GM23338 (cell line): ENCODE data around the gene RASA3. TPM values are rescaled to one million over a fixed set of nuclear protein-coding genes. Genes with fewer than 3 reads are reported as not detected.
"Not testable (repeated sequence)": the region's sequence is repeated elsewhere in the genome, so short reads cannot be mapped to it uniquely, and the experiment has no call there.

Source experiments
- ATAC-seq: fragments of 200-7000 bp; cut with Tn5 transposase; 3 replicates; pipeline ENCODE4 v1.9.1; 2020
- DNase-seq: peaks from one replicate; pipeline ENCODE4 v3.0.0-alpha.2; 2015; ENCODE audit warnings: low spot score
- H2AFZ ChIP-seq: fragments of 200-600 bp; sonication (generic); 2 replicates; pipeline ENCODE4 v1.8.0; 2016; ENCODE audit warnings: antibody characterized with exemption, mild to moderate bottlenecking, moderate library complexity
- H3F3A ChIP-seq: fragments of 200-600 bp; sonication (generic); replicated peaks from 2 replicates; pipeline ENCODE4 v1.8.0; 2017; ENCODE audit warnings: antibody characterized with exemption, mixed run types, low read depth
- H3K27ac ChIP-seq: fragments of 200-600 bp; sonication (generic); 2 replicates; pipeline ENCODE4 v1.6.1; 2016; ENCODE audit warnings: low read depth
- H3K27me3 ChIP-seq: fragments of 200-600 bp; sonication (generic); 2 replicates; pipeline ENCODE4 v1.8.0; 2016; ENCODE audit warnings: mild to moderate bottlenecking, mixed run types, moderate library complexity; ENCODE audit not compliant: insufficient read depth
- H3K36me3 ChIP-seq: fragments of 200-600 bp; sonication (generic); 2 replicates; pipeline ENCODE4 v1.8.0; 2016; ENCODE audit warnings: mild to moderate bottlenecking; ENCODE audit not compliant: insufficient read depth
- H3K4me1 ChIP-seq: fragments of 200-600 bp; sonication (generic); 2 replicates; pipeline ENCODE4 v1.8.0; 2016; ENCODE audit warnings: mild to moderate bottlenecking, moderate library complexity; ENCODE audit not compliant: insufficient read depth
- H3K4me2 ChIP-seq: fragments of 200-600 bp; sonication (generic); 2 replicates; pipeline ENCODE4 v1.7.1; 2017; ENCODE audit warnings: mixed run types
- H3K4me3 ChIP-seq: fragments of 200-600 bp; sonication (generic); 2 replicates; pipeline ENCODE4 v1.6.1; 2016; ENCODE audit warnings: mixed run types
- H3K79me2 ChIP-seq: fragments of 200-600 bp; sonication (generic); replicated peaks from 2 replicates; pipeline ENCODE4 v1.8.0; 2017; ENCODE audit warnings: mild to moderate bottlenecking; ENCODE audit not compliant: insufficient read depth
- H3K9me2 ChIP-seq: fragments of 200-600 bp; sonication (generic); 2 replicates; pipeline ENCODE4 v1.8.0; 2017; ENCODE audit not compliant: insufficient read depth
- H4K20me1 ChIP-seq: fragments of 200-600 bp; sonication (generic); replicated peaks from 2 replicates; pipeline ENCODE4 v1.8.0; 2017; ENCODE audit warnings: mild to moderate bottlenecking; ENCODE audit not compliant: insufficient read depth
- H3K27ac Mint-ChIP-seq: 2 replicates; pipeline ENCODE4 v1.8.0; 2020; ENCODE audit warnings: inconsistent platforms, mild to moderate bottlenecking, moderate library complexity, mixed read lengths
- H3K27me3 Mint-ChIP-seq: 3 replicates; pipeline ENCODE4 v1.8.0; 2022; ENCODE audit warnings: low read depth, mild to moderate bottlenecking, moderate library complexity, mixed read lengths, inconsistent platforms; ENCODE audit not compliant: insufficient read depth, poor library complexity
- H3K36me3 Mint-ChIP-seq: 3 replicates; pipeline ENCODE4 v1.8.0; 2021; ENCODE audit warnings: low read depth, mild to moderate bottlenecking, inconsistent platforms, moderate library complexity, mixed read lengths
- H3K4me1 Mint-ChIP-seq: 3 replicates; pipeline ENCODE4 v1.8.0; 2020; ENCODE audit warnings: mild to moderate bottlenecking, inconsistent platforms, mixed read lengths
- H3K4me3 Mint-ChIP-seq: 3 replicates; pipeline ENCODE4 v1.8.0; 2021; ENCODE audit warnings: moderate library complexity, mild to moderate bottlenecking, inconsistent platforms, mixed read lengths
- H3K9me3 Mint-ChIP-seq: 3 replicates; pipeline ENCODE4 v1.8.0; 2020; ENCODE audit warnings: moderate library complexity, mild to moderate bottlenecking, inconsistent platforms, mixed read lengths
- CREB1 ChIP-seq: fragments of 250-450 bp; sonication (Bioruptor Pico); IDR thresholded peaks from 2 replicates; pipeline ENCODE4 v1.5.0; 2020; ENCODE audit warnings: low read depth, mild to moderate bottlenecking, moderate library complexity
- EZH2 ChIP-seq: fragments of 200-600 bp; sonication (generic); IDR thresholded peaks from one replicate; pipeline ENCODE4 v1.8.0; 2017; ENCODE audit warnings: antibody characterized with exemption, mild to moderate bottlenecking, low read depth; ENCODE audit not compliant: unreplicated experiment
- EZH2phosphoT487 ChIP-seq: fragments of 200-600 bp; sonication (generic); IDR thresholded peaks from one replicate; pipeline ENCODE4 v1.8.1; 2018; ENCODE audit warnings: antibody characterized with exemption; ENCODE audit not compliant: unreplicated experiment
- NANOG ChIP-seq: IDR thresholded peaks from 2 replicates; pipeline ENCODE4 v1.6.1; 2016; ENCODE audit warnings: antibody characterized with exemption, borderline replicate concordance
- REST ChIP-seq: IDR thresholded peaks from one replicate; pipeline ENCODE4 v1.6.1; 2018; ENCODE audit warnings: antibody characterized with exemption; ENCODE audit not compliant: unreplicated experiment
- STAT1 ChIP-seq: IDR thresholded peaks from one replicate; pipeline ENCODE4 v1.6.1; 2016; ENCODE audit warnings: antibody characterized with exemption; ENCODE audit not compliant: unreplicated experiment
- ZNF331 ChIP-seq: fragments of 250-450 bp; sonication (Bioruptor Pico); IDR thresholded peaks from 2 replicates; pipeline ENCODE4 v1.5.0; 2020; ENCODE audit warnings: low read depth, mild to moderate bottlenecking, moderate library complexity
- ZNF462 ChIP-seq: fragments of 250-450 bp; sonication (Bioruptor Pico); IDR thresholded peaks from 2 replicates; pipeline ENCODE4 v1.5.0; 2020; ENCODE audit warnings: mild to moderate bottlenecking, moderate library complexity
- polyA plus RNA-seq: library from polyadenylated mRNA; unstranded; fragments of >200 nt; fragmentation: Nextera tagmentation; extraction: Ambion mirVana; gene quantifications from 2 replicates; pipeline ENCODE4 v1.2.1, GENCODE V29; 2016
- total RNA-seq: library from RNA; depleted of rRNA; stranded (reverse); fragments of >200 nt; shearing (Covaris generic); gene quantifications from 2 replicates; pipeline ENCODE4 v1.2.3, GENCODE V29; 2014

The RASA3 gene
- total and polyA plus RNA-seq, 2 experiments from 2014 or later: 11.2 to 20.7 TPM

DNA sequence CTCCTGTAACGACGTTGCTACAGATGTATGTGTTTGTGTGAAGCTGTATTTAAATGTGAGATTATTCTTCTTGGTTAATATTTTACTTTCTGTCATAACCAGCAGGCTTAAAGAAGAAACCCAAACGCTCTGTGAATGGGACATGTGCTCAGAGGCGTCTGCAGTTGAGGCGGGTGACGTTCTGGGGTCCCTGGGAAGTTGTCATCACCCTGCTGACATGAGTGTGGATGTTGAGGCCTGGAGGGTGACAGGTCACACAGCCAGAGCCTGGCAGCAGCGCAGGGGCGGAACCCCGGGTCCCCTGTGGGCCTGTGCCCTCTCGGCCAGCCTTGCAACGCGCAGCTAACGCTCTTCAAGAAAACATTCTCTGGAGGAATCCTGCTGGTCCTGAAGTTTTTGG lies 16.6 kb downstream of the RASA3 start (continued):
- TF ChIP-seq REST: no peak
- no peak for TF ChIP-seq ZNF331
- TF ChIP-seq STAT1: no peak

GRCh38 chr13:114115191-114115671 lies 17.2 kb downstream of the RASA3 start:
- Histone ChIP-seq H4K20me1 (no peaks in the 10 kb centered on the region), H3K4me1 (peaks cover 17% of the 10 kb centered on the region), H3K4me3 (no peak overlapping the region), H3K27me3 (no peaks in the 10 kb centered on the region), H3K27ac (no peak overlapping the region), H3K9me2 (no peaks in the 10 kb centered on the region), H3K4me2 (no peak overlapping the region), H2AFZ (no peak overlapping the region), H3K79me2 (peaks cover 43% of the 10 kb centered on the region), H3K36me3 (no peaks in the 10 kb centered on the region), H3F3A (peaks cover 10% of the 10 kb centered on the region; the same call in 1 of the 2 replicates)
- H3K36me3 Mint-ChIP-seq: peaks cover 23% of the 10 kb centered on the region
- peak overlapping the region; percentile 69 for H3K27ac Mint-ChIP-seq
- H3K9me3 Mint-ChIP-seq: peaks cover 3% of the 10 kb centered on the region; the same call in 1 of the 3 replicates
- TF ChIP-seq CREB1 (CRISPR knock-in tag) (no peak), STAT1 (no peak), ZNF331 (no peak), EZH2 (no peak), NANOG (no peak), ZNF462 (CRISPR knock-in tag) (no peak), EZH2phosphoT487 (no peak)
- no peak overlapping the region for H3K4me3 Mint-ChIP-seq
- no peak for ATAC-seq
- peaks cover 15% of the 10 kb centered on the region for H3K27me3 Mint-ChIP-seq
- H3K4me1 Mint-ChIP-seq: peaks cover 63% of the 10 kb centered on the region
- no peak for DNase-seq

GRCh38 chr13:114114666-114115065 lies 17.8 kb downstream of the RASA3 start:
- peaks cover 23% of the 10 kb centered on the region for H3K36me3 Mint-ChIP-seq
- not testable (repeated sequence) for H2AFZ ChIP-seq, H3K27ac ChIP-seq, H3K27me3 ChIP-seq, H3K9me3 Mint-ChIP-seq, H3K9me2 ChIP-seq, H3K4me3 Mint-ChIP-seq, H3K4me2 ChIP-seq, H3F3A ChIP-seq, H3K36me3 ChIP-seq, H3K4me3 ChIP-seq, ATAC-seq, H4K20me1 ChIP-seq, H3K27ac Mint-ChIP-seq, DNase-seq
- peaks cover 15% of the 10 kb centered on the region for H3K27me3 Mint-ChIP-seq
- H3K79me2 ChIP-seq: peaks cover 48% of the 10 kb centered on the region
- H3K4me1 Mint-ChIP-seq: peaks cover 68% of the 10 kb centered on the region
- H3K4me1 ChIP-seq: peaks cover 17% of the 10 kb centered on the region
